ENCODE data around the gene CXCL16.

Gene CXCL16

GRCh38 chr17:4771519-4772234, 31.9 kb upstream of the CXCL16 start, which contains the start of gene TM4SF5:
TSS of gene TM4SF5 (plus strand) at chr17:4771886. CDS start at chr17:4771923, 37 bp downstream.
- no peak for TF ChIP-seq CTCF (IDR thresholded peaks at IDR 0.05)
- H3K27me3 Mint-ChIP-seq (ENCODE audit: low read depth, poor library complexity), result peaks cover 36% of the 10 kb centered on the region
- no peaks in the 10 kb centered on the region for H3K9me3 Mint-ChIP-seq
- no peak within 1 kb of the TSS for H3K4me3 Mint-ChIP-seq
- H3K27ac Mint-ChIP-seq, result no peak within 1 kb of the TSS
- no peaks in the 10 kb centered on the region for H3K36me3 Mint-ChIP-seq (ENCODE audit: low read depth)
- no peak for DNase-seq
- H3K4me1 Mint-ChIP-seq, result peaks cover 4% of the 10 kb centered on the region

GRCh38 chr17:4769628-4770027, 29.9 kb upstream of the CXCL16 start:
- no peak overlapping the region for H3K4me3 Mint-ChIP-seq
- no peak overlapping the region for H3K27ac Mint-ChIP-seq
- H3K4me1 Mint-ChIP-seq, result peaks cover 4% of the 10 kb centered on the region
- DNase-seq, result no peak
- peaks cover 36% of the 10 kb centered on the region for H3K27me3 Mint-ChIP-seq (ENCODE audit: low read depth, poor library complexity)
- TF ChIP-seq CTCF (IDR thresholded peaks at IDR 0.05), result no peak
- H3K9me3 Mint-ChIP-seq, result no peaks in the 10 kb centered on the region
- H3K36me3 Mint-ChIP-seq (ENCODE audit: low read depth), result no peaks in the 10 kb centered on the region

- no peaks in the 10 kb centered on the region for H3K36me3 Mint-ChIP-seq (ENCODE audit: low read depth)
- peaks cover 23% of the 10 kb centered on the region for H3K27me3 Mint-ChIP-seq (ENCODE audit: low read depth, poor library complexity)
- H3K9me3 Mint-ChIP-seq, result no peaks in the 10 kb centered on the region
- H3K4me3 Mint-ChIP-seq, result no peak overlapping the region
- no peak for TF ChIP-seq CTCF (IDR thresholded peaks at IDR 0.05)
- DNase-seq, result no peak
- no peaks in the 10 kb centered on the region for H3K4me1 Mint-ChIP-seq
- H3K27ac Mint-ChIP-seq, result no peak overlapping the region
These were observed 28.6 kb upstream of the CXCL16 start for GRCh38 chr17:4768298-4768697.

- Mint-ChIP-seq H3K27ac (no peak overlapping the region), H3K9me3 (no peaks in the 10 kb centered on the region), H3K4me1 (no peaks in the 10 kb centered on the region), H3K4me3 (no peak overlapping the region), H3K36me3 (ENCODE audit: low read depth) (no peaks in the 10 kb centered on the region), H3K27me3 (ENCODE audit: low read depth, poor library complexity) (peaks cover 19% of the 10 kb centered on the region)
- no peak for DNase-seq
- TF ChIP-seq CTCF (IDR thresholded peaks at IDR 0.05), result no peak
These were observed 27.0 kb upstream of the CXCL16 start for GRCh38 chr17:4766723-4767122.

GRCh38 chr17:4766201-4766600, 26.5 kb upstream of the CXCL16 start:
- TF ChIP-seq CTCF (IDR thresholded peaks at IDR 0.05), result no peak
- H3K4me3 Mint-ChIP-seq, result no peak overlapping the region
- H3K4me1 Mint-ChIP-seq, result no peaks in the 10 kb centered on the region
- no peaks in the 10 kb centered on the region for H3K9me3 Mint-ChIP-seq
- no peak overlapping the region for H3K27ac Mint-ChIP-seq
- peaks cover 14% of the 10 kb centered on the region for H3K27me3 Mint-ChIP-seq (ENCODE audit: low read depth, poor library complexity)
- no peak for DNase-seq
- H3K36me3 Mint-ChIP-seq (ENCODE audit: low read depth), result no peaks in the 10 kb centered on the region

GRCh38 chr17:4764595-4764994, 24.9 kb upstream of the CXCL16 start:
- H3K4me3 Mint-ChIP-seq, result no peak overlapping the region
- no peaks in the 10 kb centered on the region for H3K9me3 Mint-ChIP-seq
- no peaks in the 10 kb centered on the region for H3K36me3 Mint-ChIP-seq (ENCODE audit: low read depth)
- H3K27ac Mint-ChIP-seq, result no peak overlapping the region
- TF ChIP-seq CTCF (IDR thresholded peaks at IDR 0.05), result no peak
- peaks cover 4% of the 10 kb centered on the region for H3K4me1 Mint-ChIP-seq
- H3K27me3 Mint-ChIP-seq (ENCODE audit: low read depth, poor library complexity), result peaks cover 13% of the 10 kb centered on the region
- no peak for DNase-seq

Measured in nephron progenitor cell (in vitro differentiated cells).